Frontal cortex (tissue), 4 donors: ENCODE data around the gene CFAP210. TPM values are rescaled to one million over a fixed set of nuclear protein-coding genes. Genes with fewer than 3 reads are reported as not detected.
"Not testable (repeated sequence)": the region's sequence is repeated elsewhere in the genome, so short reads cannot be mapped to it uniquely, and the experiment has no call there.

ENCODE experiments used
- DNase-seq, 2 donors: peaks; one replicate each; pipeline ENCODE4 v3.0.0; 2012; ENCODE audit warnings: low spot score in 2 of 2
- FAIRE-seq: peaks from 2 replicates; lab custom pipeline; 2012; peaks lifted over from hg19 to GRCh38; lab: Jason Lieb, UNC
- total RNA-seq: library from RNA; depleted of rRNA; stranded (reverse); fragments of >200 nt; gene quantifications from one replicate; pipeline ENCODE4 v1.2.3, GENCODE V29; 2014
- donor health status: control.
- donor health status: control.
- donor health status: control.

CFAP210 gene
- total RNA-seq, 1 donor from 2014 or later, result 5.3 TPM

DNA sequence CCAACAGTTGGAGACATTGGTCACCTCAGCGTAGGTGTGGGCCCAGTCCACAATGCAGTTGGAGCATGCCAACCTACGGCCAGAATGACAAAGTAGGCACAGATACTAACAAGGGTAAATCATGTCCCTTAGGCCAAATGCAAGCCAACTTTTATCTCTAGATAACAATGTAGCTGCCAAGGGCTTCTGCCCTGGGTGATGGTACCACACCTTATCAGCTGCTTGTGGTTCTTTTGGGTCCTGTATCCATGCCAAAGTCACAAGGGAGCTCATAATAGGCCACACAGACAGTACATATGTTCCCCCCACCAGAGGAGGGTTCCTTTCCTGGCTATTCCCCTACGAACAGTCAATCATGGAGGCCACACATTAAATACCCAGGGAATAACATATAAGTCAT, 19.1 kb upstream of the CFAP210 start:
- FAIRE-seq, result no peak
- DNase-seq, result no peak

GRCh38 chr2:169712791-169713227, 18.6 kb upstream of the CFAP210 start:
- no peak for DNase-seq
- no peak for FAIRE-seq

DNA sequence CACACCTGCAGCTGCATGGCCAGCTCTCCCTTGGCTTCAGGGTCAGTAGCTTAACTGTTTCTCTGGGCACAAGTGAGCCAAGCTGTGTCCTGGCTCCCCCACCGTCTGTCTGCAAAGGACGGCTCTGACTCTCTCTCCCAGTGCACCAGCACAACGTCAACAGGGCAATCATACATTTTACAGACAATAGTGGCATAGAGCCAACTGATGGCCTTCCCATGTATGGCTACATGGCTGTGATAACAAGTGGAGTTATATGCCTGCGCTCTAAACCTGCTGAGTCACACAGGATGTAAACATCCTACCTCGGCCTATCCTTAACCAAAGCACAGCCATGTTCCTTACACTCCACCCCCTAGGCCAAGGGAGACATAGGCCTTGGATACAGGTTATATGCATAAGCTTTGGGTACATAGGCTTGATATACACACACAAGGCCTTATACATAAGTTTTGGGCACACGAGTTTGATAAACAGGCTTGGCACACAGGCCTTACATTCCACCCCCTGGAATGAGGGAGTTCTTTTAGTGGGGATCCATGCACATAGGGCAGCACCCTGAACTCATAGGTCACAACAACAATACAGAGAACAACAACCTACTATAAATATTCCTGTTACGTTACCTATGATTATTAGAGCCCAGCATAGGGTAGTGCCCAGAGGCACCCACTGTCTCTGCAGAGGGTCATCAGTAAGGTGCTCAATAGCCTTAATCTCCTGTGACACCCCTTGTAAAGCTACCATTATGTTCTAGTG, 17.7 kb upstream of the CFAP210 start:
- FAIRE-seq, result no peak
- DNase-seq, result no peak

GRCh38 chr2:169709981-169710380, 15.8 kb upstream of the CFAP210 start:
- DNase-seq, result no peak
- no peak for FAIRE-seq

GRCh38 chr2:169709331-169709730, 15.1 kb upstream of the CFAP210 start:
- FAIRE-seq (no peak), DNase-seq (no peak)

DNA sequence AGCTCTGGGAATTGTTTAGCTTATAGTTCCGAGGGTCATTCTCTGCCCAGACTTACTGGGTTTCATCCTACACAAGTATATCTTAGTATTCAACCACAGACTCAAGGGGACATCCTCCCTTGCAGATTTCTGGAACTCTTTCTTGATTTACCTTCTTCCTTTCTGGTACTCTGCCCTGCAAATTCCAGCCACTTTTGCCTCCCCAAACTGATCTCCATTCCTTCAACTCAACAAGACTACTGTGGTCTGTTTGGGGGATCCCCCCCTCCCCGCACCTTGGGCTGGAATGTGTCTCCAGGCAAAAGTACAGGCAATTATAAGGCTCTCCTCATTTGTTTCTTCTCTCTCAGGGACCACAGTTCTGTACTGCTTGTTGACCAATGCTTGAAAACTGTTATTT, 13.4 kb upstream of the CFAP210 start:
- FAIRE-seq (no peak), DNase-seq (no peak)

- no peak for DNase-seq
- no peak for FAIRE-seq
Measured at GRCh38 chr2:169705927-169706326, 11.7 kb upstream of the CFAP210 start.

DNA sequence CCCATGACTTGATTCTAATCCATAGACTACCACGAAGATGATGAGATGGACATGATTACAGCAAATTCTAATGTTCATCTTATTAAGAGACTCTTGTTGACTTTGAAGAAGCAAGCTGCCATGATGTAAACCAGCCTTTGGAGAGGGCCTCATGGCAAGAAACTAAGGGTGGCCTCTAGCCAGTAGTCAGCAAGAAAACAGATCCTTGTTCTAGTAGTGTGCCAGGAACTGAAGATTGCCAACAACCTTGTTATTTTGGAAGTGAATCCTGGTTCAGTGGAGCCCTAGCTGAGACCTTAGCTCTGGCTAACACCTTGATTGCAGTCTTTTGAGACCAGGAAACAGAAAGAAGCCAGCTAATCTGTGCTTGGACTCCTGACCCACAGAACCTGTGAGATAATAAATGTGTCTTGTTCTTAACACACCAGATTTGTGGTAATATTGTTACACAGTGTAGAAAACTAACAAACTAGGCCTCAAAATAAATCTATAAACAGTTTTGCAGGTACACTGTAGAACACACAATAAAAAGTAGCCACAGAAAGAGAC, 10.0 kb upstream of the CFAP210 start:
- DNase-seq (no peak), FAIRE-seq (no peak)

GRCh38 chr2:169702996-169703395, 8.8 kb upstream of the CFAP210 start:
- no peak for FAIRE-seq
- no peak for DNase-seq

GRCh38 chr2:169699173-169699572, 5.0 kb upstream of the CFAP210 start:
- DNase-seq, FAIRE-seq: not testable (repeated sequence)

- DNase-seq (no peak), FAIRE-seq (no peak)
Measured at GRCh38 chr2:169696381-169696780, 2.2 kb upstream of the CFAP210 start.

GRCh38 chr2:169694894-169695260, 672 bp upstream of the CFAP210 start:
- FAIRE-seq, result no peak
- no peak for DNase-seq

- peak in 1 of 2 donors; percentile 19 for DNase-seq
- FAIRE-seq, result no peak
Measured at GRCh38 chr2:169693360-169693759, 845 bp downstream of the CFAP210 start.

DNA sequence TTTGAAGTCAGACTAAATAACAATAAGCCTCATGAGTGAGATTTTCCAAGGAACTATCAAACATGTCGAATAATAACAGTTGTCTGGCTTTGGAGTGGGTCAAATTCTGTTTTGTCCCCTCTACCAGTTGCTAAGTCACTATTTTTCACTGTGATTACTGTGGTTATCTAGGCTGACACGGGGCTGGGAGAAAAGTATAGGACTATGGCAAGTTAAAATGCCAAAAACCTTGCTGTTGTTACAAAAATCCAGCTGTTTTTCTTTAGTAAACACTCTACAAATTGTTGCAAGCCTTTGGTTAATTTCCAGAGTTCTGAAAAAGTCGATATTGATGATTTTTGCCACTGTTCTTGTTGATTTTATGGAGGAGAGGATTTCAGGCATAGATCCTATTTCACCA, 1.5 kb downstream of the CFAP210 start:
- DNase-seq (no peak), FAIRE-seq (no peak)

GRCh38 chr2:169690958-169691357, 3.2 kb downstream of the CFAP210 start:
- FAIRE-seq (peak; percentile 26), DNase-seq (no peak)

- not testable (repeated sequence) for FAIRE-seq, DNase-seq
Measured at GRCh38 chr2:169687943-169688342, 6.3 kb downstream of the CFAP210 start.

DNA sequence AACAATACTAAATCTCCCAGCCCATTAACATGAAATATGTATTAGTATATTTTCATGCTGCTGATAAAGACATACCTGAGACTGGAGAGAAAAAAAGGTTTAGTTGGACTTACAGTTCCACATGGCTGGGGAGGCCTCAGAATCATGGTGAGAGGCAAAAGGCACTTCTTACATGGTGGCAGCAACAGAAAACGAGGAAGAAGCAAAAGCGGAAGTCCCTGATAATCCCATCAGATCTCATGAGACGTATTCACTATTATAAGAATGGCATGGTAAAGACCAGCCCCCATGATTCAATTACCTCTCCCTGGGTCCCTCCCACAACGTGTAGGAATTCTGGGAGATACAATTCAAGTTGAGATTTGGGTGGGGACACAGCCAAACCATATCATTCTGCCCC, 7.4 kb downstream of the CFAP210 start:
- not testable (repeated sequence) for DNase-seq, FAIRE-seq

DNA sequence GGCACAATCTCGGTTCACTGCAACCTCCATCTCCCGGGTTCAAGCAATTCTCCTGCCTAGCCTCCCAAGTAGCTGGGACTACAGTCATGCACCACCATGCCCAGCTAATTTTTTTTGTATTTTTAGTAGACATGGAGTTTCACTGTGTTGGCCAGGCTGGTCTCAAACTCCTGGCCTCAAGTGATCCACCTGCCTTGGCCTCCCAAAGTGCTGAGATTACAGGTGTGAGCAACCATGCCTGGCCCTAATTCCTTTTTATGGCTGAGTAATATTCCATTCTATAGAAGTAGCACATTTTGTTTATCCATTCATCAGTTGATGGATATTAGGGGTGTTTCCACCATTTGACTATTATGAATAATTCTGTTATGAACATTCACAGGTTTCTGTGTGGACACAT, 9.5 kb downstream of the CFAP210 start:
- not testable (repeated sequence) for FAIRE-seq, DNase-seq

- DNase-seq (no peak), FAIRE-seq (no peak)
Measured at GRCh38 chr2:169684135-169684565, 10.1 kb downstream of the CFAP210 start.

GRCh38 chr2:169683425-169684134, 10.6 kb downstream of the CFAP210 start:
- DNase-seq (no peak), FAIRE-seq (no peak)

- DNase-seq, result no peak
- FAIRE-seq, result no peak
Measured at GRCh38 chr2:169683054-169683424, 11.2 kb downstream of the CFAP210 start.
